ENCODE data around the gene PRKAR1B. TPM values are rescaled to one million over a fixed set of nuclear protein-coding genes. Genes with fewer than 3 reads are reported as not detected.
"Not testable (repeated sequence)": the region's sequence is repeated elsewhere in the genome, so short reads cannot be mapped to it uniquely, and the experiment has no call there.

PRKAR1B gene
- total RNA-seq, 2 experiments from 2014 or later: 13.1 to 13.4 TPM

- H3K36me3 Mint-ChIP-seq (ENCODE audit: low read depth): peaks cover 33% of the 10 kb centered on the region
- H3K27ac Mint-ChIP-seq, H3K9me3 Mint-ChIP-seq, POLR2A ChIA-PET, H3K4me3 Mint-ChIP-seq, H3K4me1 Mint-ChIP-seq, H3K27me3 Mint-ChIP-seq, DNase-seq: not testable (repeated sequence)
- CTCF ChIA-PET: interaction anchor here (0.6 kb wide), 1 partner anchor 212 kb away, joined by 4 read pairs; no protein-coding TSS in a partner anchor
Observed at GRCh38 chr7:743341-744127, 16.5 kb upstream of the PRKAR1B start.

- no peak for DNase-seq
- Mint-ChIP-seq H3K27me3 (no peaks in the 10 kb centered on the region), H3K27ac (no peak overlapping the region), H3K4me1 (peaks cover 2% of the 10 kb centered on the region), H3K36me3 (ENCODE audit: low read depth) (peaks cover 39% of the 10 kb centered on the region), H3K4me3 (no peak overlapping the region), H3K9me3 (no peaks in the 10 kb centered on the region)
- POLR2A ChIA-PET: interaction anchor here (0.7 kb wide), 1 partner anchor 329 kb away, joined by 3 read pairs; no protein-coding TSS in a partner anchor
- CTCF ChIA-PET: no interaction called here
Observed at GRCh38 chr7:742791-743190, 15.7 kb upstream of the PRKAR1B start.

- DNase-seq: no peak
- no peaks in the 10 kb centered on the region for H3K27me3 Mint-ChIP-seq
- ChIA-PET POLR2A (no interaction called here), CTCF (no interaction called here)
- H3K36me3 Mint-ChIP-seq (ENCODE audit: low read depth): peaks cover 46% of the 10 kb centered on the region
- no peak overlapping the region for H3K4me3 Mint-ChIP-seq
- no peaks in the 10 kb centered on the region for H3K9me3 Mint-ChIP-seq
- peaks cover 7% of the 10 kb centered on the region for H3K4me1 Mint-ChIP-seq
- no peak overlapping the region for H3K27ac Mint-ChIP-seq
Observed at GRCh38 chr7:741850-742249, 14.8 kb upstream of the PRKAR1B start.

GRCh38 chr7:741191-741671 lies 14.2 kb upstream of the PRKAR1B start:
- ChIA-PET POLR2A (no interaction called here), CTCF (no interaction called here)
- DNase-seq: no peak
- Mint-ChIP-seq H3K36me3 (ENCODE audit: low read depth) (peaks cover 46% of the 10 kb centered on the region), H3K9me3 (no peaks in the 10 kb centered on the region), H3K4me3 (no peak overlapping the region), H3K27ac (no peak overlapping the region), H3K4me1 (peaks cover 7% of the 10 kb centered on the region), H3K27me3 (no peaks in the 10 kb centered on the region)

GRCh38 chr7:739983-740942 lies 13.2 kb upstream of the PRKAR1B start:
- Mint-ChIP-seq H3K27ac (no peak overlapping the region), H3K4me3 (no peak overlapping the region), H3K9me3 (no peaks in the 10 kb centered on the region), H3K36me3 (ENCODE audit: low read depth) (peaks cover 40% of the 10 kb centered on the region), H3K27me3 (no peaks in the 10 kb centered on the region), H3K4me1 (peaks cover 7% of the 10 kb centered on the region)
- CTCF ChIA-PET: no interaction called here
- no peak for DNase-seq
- POLR2A ChIA-PET: no interaction called here

- H3K4me3 Mint-ChIP-seq: no peak overlapping the region
- no peak for DNase-seq
- POLR2A ChIA-PET: no interaction called here
- no peaks in the 10 kb centered on the region for H3K27me3 Mint-ChIP-seq
- H3K27ac Mint-ChIP-seq: no peak overlapping the region
- H3K36me3 Mint-ChIP-seq (ENCODE audit: low read depth): peaks cover 33% of the 10 kb centered on the region
- peaks cover 7% of the 10 kb centered on the region for H3K4me1 Mint-ChIP-seq
- CTCF ChIA-PET: no interaction called here
- H3K9me3 Mint-ChIP-seq: no peaks in the 10 kb centered on the region
Observed at GRCh38 chr7:739455-739982, 12.4 kb upstream of the PRKAR1B start.

GRCh38 chr7:738723-739454 lies 11.8 kb upstream of the PRKAR1B start:
- Mint-ChIP-seq H3K36me3 (ENCODE audit: low read depth) (peaks cover 28% of the 10 kb centered on the region), H3K9me3 (no peaks in the 10 kb centered on the region)

GRCh38 chr7:738241-738640 lies 11.2 kb upstream of the PRKAR1B start:
- ChIA-PET CTCF (no interaction called here), POLR2A (no interaction called here)
- Mint-ChIP-seq H3K4me3 (no peak overlapping the region), H3K27me3 (no peaks in the 10 kb centered on the region), H3K9me3 (no peaks in the 10 kb centered on the region), H3K4me1 (peaks cover 7% of the 10 kb centered on the region), H3K36me3 (ENCODE audit: low read depth) (peaks cover 28% of the 10 kb centered on the region), H3K27ac (no peak overlapping the region)
- no peak for DNase-seq

More at GRCh38 chr7:738723-739454, 11.8 kb upstream of the PRKAR1B start:
- POLR2A ChIA-PET: no interaction called here
- CTCF ChIA-PET: no interaction called here
- H3K27me3 Mint-ChIP-seq: no peaks in the 10 kb centered on the region
- no peak overlapping the region for H3K4me3 Mint-ChIP-seq
- H3K27ac Mint-ChIP-seq: no peak overlapping the region
- H3K4me1 Mint-ChIP-seq: peaks cover 7% of the 10 kb centered on the region
- DNase-seq: no peak

GRCh38 chr7:734808-735207 lies 7.7 kb upstream of the PRKAR1B start:
- no peak for DNase-seq
- Mint-ChIP-seq H3K27me3 (no peaks in the 10 kb centered on the region), H3K4me3 (no peak overlapping the region), H3K9me3 (no peaks in the 10 kb centered on the region), H3K4me1 (peaks cover 8% of the 10 kb centered on the region), H3K36me3 (ENCODE audit: low read depth) (peaks cover 36% of the 10 kb centered on the region), H3K27ac (no peak overlapping the region)
- POLR2A ChIA-PET: no interaction called here
- CTCF ChIA-PET: no interaction called here

GRCh38 chr7:734214-734613 lies 7.1 kb upstream of the PRKAR1B start:
- Mint-ChIP-seq H3K36me3 (ENCODE audit: low read depth) (peaks cover 36% of the 10 kb centered on the region), H3K9me3 (no peaks in the 10 kb centered on the region), H3K27ac (no peak overlapping the region), H3K4me1 (peaks cover 10% of the 10 kb centered on the region), H3K4me3 (no peak overlapping the region), H3K27me3 (no peaks in the 10 kb centered on the region)
- DNase-seq: no peak
- CTCF ChIA-PET: no interaction called here
- POLR2A ChIA-PET: no interaction called here

GRCh38 chr7:732556-732955 lies 5.5 kb upstream of the PRKAR1B start:
- DNase-seq: no peak
- H3K4me1 Mint-ChIP-seq: peaks cover 16% of the 10 kb centered on the region
- POLR2A ChIA-PET: no interaction called here
- no peak overlapping the region for H3K4me3 Mint-ChIP-seq
- CTCF ChIA-PET: interaction anchor here (2.3 kb wide), 1 partner anchor 400 kb away, joined by 11 read pairs; no protein-coding TSS in a partner anchor
- H3K27me3 Mint-ChIP-seq: no peaks in the 10 kb centered on the region
- H3K36me3 Mint-ChIP-seq (ENCODE audit: low read depth): peaks cover 27% of the 10 kb centered on the region
- no peak overlapping the region for H3K27ac Mint-ChIP-seq
- H3K9me3 Mint-ChIP-seq: no peaks in the 10 kb centered on the region

GRCh38 chr7:732094-732541 lies 5.0 kb upstream of the PRKAR1B start:
- Mint-ChIP-seq H3K36me3 (ENCODE audit: low read depth) (peaks cover 24% of the 10 kb centered on the region), H3K4me1 (peaks cover 14% of the 10 kb centered on the region), H3K4me3 (no peak overlapping the region), H3K27me3 (no peaks in the 10 kb centered on the region), H3K27ac (no peak overlapping the region), H3K9me3 (no peaks in the 10 kb centered on the region)
- CTCF ChIA-PET: interaction anchor here (2.3 kb wide), 1 partner anchor 399 kb away, joined by 11 read pairs; no protein-coding TSS in a partner anchor
- no peak for DNase-seq
- POLR2A ChIA-PET: no interaction called here
